GM19455 (cell line): Measurements from ENCODE around the gene KRTAP22-2.

Source experiments
- ATAC-seq: cut with Tn5 transposase; IDR thresholded peaks from one replicate; pipeline ENCODE4 v1.9.1; 2021; ENCODE audit not compliant: unreplicated experiment

KRTAP22-2 gene

DNA sequence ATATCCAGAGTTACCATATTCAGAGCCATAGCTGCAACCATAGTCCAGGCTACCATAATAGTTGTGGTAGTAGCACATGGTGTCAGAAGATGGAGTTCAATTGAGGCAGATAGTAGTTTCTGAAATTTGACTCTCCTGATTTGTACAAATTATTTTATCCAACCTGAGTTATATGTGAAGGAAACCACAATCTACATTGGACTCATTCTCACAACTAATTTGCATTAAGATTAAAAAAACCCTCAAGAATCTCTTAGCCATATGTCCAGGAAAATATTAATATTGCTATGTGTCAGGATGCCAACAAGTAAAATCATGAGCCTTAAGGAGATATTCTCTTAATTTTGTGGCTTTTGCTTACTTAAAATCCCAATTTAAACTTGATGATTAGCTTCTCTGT is at the start of gene KRTAP22-2:
Gene KRTAP22-2, minus strand, starts transcription at position 101 of the 400 bp plus-strand sequence.
- ATAC-seq: no peak

DNA sequence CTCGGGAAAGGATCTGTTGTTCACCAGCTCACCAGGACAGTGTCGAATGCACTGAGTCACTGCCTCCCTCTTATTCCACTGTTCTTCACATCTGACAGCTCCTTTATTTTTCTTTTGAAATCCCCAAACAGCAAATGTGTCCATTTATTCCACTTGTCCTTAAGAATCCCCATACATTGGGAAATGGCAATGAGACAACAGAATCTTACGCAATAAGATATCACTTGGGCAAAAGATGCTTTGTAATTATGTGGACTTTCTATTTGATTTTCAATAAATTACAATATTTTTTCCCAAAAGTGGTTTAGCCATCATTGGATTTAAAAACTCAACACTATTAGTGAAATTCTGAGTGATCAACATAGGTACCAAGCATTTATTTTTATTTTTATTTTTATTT is 48.5 kb upstream of the KRTAP22-2 start:
- no peak for ATAC-seq

DNA sequence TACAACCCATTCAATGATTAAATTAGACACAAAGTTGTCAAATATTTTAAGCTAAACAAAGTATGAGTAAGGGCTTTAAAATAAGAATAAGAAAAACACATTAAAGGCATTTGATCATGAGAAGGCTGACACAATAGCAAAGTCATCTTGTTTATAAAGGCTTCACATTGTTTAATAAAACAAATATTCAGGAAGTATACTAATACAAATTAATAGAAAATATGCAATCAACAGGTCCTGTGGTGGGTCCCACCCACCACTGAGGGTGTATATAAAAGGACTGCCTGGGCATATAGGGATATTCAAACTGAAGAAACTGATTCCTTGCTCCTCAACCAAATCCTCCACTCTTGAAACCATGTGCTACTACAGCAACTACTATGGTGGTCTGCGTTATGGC is 44.7 kb upstream of the KRTAP22-2 start, which contains the start of gene KRTAP20-2:
Gene KRTAP20-2, plus strand, starts transcription at position 301 of the 400 bp plus-strand sequence. Its CDS starts 58 bp downstream, at position 359.
- ATAC-seq: no peak

DNA sequence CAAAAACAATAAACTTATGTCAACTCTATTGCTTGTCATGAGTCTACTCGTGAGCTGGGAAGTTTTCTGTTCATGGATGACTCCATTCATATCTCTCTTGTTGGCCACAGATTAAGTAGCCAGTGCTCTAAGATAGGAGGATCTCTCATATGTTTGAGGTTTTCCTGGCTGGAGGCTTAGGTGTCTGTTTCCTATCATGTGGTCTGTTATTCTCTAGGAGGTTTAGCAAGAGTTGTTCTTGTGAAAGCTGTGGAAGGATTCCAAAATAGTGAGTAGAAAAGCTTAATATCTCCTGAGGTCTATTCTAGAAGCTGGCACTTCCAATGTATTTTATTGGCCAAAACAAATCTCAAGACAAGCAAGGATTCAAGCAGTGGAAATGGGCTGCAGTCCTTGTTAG is 39.0 kb upstream of the KRTAP22-2 start:
- ATAC-seq: no peak

DNA sequence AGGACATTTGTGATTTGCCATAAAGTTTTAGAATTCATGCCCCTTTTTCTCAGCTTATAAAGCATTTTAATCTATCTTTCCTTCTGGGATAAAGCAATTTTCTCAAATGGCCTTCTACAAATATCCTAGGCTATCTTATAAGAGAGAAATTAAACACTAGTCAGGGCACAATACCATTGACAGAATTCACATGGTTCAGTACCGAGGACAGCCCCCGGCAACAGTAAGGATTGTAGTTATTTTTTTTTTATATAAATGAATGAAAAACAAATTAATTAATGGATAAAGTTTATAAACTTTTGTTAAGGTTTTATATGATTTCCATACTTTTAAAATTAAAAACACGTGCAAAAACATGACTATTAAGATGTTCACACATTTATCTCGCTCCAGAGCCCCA is 37.9 kb upstream of the KRTAP22-2 start:
- no peak for ATAC-seq

DNA sequence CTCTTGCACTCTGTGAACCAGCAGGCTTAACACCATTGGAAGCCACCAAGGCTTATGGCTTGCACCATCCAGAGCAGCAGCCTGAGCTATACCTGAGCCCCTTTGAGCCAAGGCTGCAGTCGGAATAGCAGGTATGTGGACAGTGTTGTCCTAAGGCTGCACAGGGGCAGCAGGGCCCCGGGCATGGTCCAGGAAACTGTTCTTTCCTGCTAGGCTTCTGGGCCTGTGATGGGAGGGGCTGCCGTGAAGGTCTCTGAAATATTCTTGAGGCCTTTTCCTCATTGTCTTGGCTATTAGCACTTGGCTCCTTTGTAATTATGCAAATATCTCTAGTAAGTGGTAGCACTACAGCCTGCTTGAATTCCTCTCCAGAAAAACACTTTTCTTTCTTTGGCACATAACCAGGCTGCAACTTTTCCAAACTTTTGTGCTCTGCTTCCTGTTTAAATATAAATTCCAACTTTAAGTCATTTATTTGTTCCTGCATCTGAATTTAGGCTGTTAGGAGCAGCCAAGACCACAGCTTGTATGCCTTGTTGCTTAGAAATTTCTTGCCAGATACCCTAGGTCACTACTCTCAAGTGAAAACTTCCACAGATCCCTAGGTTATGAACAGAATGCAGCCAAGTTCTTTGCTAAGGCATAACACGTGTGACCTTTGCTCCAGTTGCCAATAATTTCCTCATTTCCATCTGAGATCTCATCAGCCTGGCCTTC is 35.4 kb upstream of the KRTAP22-2 start:
- no peak for ATAC-seq

DNA sequence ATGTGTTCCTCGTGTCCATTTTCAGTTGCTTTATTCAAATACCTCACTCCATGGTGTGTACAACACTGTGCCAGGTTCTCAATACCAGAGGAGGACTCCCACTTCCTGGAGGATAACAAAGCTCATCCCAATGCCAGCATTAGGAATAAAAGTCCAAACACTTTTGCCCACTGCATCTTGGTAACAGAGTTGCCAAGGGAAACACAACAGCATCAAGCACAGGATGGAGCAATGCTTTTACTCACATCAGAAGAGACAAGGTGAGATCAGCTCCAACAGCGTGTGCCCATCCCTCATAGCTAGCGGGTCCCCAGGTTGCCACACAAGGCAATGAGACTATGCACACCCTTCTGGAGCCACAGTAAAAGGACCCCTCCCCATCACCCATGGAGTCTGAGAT is 33.2 kb upstream of the KRTAP22-2 start:
- ATAC-seq: no peak

DNA sequence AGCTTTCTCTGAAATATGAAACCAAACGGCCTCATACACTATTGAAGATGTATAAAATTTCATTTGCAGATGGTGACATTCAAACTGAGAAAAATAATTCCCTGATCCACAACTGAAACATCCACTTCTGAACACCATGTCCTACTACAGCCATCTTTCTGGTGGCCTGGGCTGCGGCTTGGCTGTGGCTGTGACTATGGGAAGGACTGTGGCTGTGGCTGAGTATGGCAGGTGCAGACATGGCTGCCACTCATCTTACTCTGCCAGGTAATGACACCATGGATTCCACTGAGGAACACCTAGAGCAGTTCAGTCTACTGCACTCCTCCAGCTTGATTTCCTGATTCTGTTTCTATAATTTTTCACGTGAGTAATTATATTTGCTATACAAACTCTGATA is 30.3 kb upstream of the KRTAP22-2 start, which contains the start of gene KRTAP20-4:
Gene KRTAP20-4, plus strand, starts transcription at position 106 of the 400 bp plus-strand sequence.
- no peak for ATAC-seq

DNA sequence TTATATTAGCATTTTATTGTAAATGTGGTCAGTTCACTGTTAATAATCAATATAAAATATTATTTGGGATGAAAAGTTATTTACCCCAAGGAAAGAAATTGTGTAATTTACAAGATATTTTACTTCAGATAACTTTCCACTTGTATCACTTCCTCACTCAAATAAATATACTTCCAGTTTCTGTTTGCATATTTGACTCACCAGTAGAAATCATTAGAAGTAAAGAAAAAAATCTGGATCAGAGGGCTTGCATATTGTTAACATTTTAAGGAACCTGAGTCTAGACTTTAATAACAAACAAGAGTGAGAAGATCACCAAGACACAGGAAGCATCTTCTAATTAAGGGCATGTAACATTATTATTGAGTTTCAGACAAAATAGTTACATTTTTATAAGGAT is 29.9 kb upstream of the KRTAP22-2 start:
- ATAC-seq: no peak

DNA sequence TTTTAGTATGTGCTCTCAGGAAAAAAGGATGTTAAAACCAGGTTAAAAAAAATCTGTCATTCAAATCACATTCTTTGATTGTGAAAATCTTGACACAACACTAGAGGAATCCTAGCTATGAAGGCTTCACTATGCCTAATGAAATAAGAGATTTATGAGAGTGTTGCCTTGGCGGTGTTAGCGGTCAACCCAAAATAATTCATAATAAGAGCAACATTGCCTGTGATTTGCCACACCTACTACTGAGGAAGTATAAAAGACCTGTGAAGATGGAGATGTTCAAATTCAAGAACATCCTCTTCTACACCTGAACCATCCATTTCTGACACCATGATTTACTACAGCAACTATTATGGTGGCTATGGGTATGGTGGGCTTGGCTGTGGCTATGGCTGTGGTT is 25.9 kb upstream of the KRTAP22-2 start, which contains the start of gene KRTAP20-1:
Gene KRTAP20-1, plus strand, starts transcription at position 301 of the 400 bp plus-strand sequence. Its CDS starts 30 bp downstream, at position 331.
- ATAC-seq: no peak

DNA sequence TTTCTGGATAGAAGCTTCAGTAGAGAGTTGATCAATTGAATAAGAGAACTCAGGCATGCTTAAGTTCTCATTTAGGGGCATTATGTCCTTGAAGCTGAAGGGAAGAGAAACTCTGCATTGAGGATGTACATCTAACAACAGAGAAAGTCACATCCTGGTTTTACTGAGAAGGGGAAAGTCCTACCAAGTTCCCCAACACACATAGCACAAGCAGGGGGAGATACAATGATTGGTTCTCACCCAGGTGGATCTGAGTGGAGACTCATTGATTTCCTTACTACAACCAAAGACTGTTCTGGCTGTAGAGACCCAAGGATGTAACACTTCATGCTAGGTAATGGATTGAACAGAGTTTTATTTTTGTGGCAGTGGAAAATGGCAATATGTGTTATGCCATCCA is 25.0 kb upstream of the KRTAP22-2 start:
- no peak for ATAC-seq

DNA sequence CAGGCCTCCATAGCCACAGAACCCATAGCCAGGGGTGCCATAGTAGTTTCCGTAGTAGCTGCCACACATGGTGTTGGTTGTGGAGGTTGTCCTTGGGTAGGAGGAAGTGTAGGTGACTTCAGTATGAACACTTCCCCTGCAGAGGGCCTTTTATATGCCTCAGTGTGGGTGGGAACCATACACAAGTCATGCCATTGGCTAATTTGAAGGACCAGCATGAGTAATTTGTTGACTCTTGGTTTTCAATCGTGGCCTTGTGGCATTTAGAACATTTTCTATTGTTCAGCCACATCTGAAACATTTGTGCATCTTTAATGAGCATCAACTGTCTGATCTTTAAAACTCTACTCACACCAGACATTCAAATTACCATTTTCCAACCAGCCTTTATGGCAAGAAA is 23.6 kb upstream of the KRTAP22-2 start, which contains the start of gene KRTAP6-1:
Gene KRTAP6-1, minus strand, starts transcription at position 95 of the 400 bp plus-strand sequence. Its CDS starts 26 bp downstream, at position 69.
- no peak for ATAC-seq

DNA sequence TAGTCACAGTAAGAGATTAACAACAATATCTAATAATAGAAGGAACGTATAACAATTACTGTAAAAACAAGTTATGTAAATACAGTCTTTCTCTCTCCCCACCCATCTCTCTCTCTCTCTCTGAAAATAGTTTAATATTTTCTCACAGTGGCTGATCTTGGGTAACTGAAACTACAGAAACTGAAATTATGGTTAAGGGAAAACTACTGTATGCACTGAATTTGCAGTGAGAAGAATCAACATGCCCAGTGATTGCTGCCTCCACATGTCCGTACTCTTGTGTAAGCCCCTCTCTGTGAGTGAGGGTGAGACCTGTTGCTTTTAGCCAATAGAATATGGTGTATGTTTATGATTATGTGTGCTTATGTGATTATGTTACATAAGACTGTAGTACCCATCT is 21.9 kb upstream of the KRTAP22-2 start:
- no peak for ATAC-seq

DNA sequence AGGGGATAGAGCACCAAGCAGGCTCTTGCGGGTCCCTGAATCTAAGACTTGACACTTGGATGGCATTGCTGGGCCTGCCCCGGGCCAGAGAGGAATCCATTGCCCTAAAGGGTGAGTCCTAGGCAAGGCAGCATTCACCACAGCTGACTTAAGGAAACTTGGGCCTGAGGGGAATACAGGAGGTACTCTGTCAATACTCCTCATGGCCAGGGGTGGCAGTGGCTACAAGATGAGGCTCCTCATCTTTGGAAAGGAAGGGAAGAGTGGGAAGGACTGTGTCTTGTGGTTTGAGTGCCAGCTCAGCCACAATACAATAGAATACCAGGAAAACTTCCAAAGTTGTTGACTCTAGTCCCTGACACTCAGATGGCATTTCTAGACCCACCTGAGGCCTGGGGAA is 15.8 kb upstream of the KRTAP22-2 start:
- no peak for ATAC-seq

DNA sequence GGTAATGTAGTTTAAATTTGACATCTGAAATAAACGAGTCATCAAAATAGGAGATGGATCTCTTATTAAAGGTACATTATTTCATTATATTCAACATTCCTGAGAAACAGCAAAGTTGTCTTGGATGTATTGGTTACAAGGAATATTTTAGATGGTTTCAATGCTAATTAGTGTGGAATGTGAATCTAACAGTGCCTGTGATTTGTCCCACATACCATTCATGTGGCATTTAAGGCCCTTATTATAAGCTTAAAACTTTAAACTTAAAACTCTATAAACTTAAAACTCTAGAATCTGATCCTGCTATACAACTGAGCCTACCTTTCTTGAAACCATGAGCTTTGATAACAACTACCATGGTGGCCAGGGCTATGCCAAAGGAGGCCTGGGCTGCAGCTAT is 10.6 kb upstream of the KRTAP22-2 start, which contains the start of gene KRTAP22-1:
Gene KRTAP22-1, plus strand, starts transcription at position 301 of the 400 bp plus-strand sequence.
- ATAC-seq: no peak

DNA sequence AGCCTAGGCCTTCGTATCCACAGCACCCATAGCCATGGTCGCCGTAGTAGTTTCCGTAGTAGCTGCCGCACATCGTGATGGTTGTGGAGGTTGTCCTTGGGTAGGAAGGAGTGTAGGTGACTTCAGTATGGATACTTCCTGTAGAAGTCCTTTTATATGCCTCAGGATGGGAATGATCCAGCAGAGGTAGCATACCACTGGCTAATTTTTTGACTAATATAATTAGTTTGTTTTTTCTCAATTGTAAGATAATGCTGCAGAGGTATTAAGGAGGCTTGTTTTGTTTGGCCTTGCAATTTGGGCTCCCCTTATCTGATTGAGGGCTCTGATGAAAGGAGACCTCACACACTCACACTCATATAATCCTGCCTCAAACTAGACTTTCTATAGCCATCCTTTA is 8.6 kb upstream of the KRTAP22-2 start, which contains the start of gene KRTAP6-2:
Gene KRTAP6-2, minus strand, starts transcription at position 101 of the 400 bp plus-strand sequence. Its CDS starts 28 bp downstream, at position 73.
- no peak for ATAC-seq

DNA sequence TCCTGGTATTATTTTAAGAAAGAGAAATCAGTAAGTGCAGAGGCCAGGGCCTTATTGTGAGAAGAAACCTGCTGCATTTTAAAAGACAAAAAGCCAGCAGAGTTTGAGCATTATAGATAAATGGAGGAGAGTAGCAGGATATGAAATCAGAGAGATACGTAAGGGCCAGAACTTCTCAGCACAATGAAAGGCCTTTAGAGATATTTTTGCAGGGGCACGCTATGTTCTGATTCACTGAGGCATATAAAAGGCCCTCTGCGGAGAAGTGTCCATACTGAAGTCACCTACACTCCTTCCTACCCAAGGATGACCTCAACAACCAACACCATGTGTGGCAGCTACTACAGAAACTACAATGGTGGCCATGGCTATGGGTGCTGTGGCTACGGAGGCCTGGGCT is 1.9 kb upstream of the KRTAP22-2 start, which contains the start of gene KRTAP6-3:
Gene KRTAP6-3, plus strand, starts transcription at position 301 of the 400 bp plus-strand sequence. Its CDS starts 6 bp downstream, at position 307.
- no peak for ATAC-seq

DNA sequence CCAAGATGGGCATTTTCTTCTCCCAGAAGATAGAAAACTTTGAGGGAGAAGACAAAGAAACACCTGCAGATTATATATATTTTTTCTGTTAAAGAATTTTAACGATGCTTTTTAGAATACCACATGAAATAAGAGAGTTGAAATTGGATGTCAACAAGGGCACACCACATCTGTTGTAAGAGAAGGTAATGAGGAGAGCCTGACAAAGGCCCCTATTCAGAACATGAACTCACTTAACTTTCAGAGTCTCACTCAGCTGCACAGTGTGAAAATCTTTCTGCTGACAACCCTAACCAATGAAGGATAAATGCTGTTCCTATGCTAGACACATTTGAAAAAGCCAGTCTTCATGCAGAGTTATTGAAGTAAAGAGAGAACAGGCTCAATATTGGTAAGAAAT is 7.3 kb downstream of the KRTAP22-2 start:
- ATAC-seq: no peak

DNA sequence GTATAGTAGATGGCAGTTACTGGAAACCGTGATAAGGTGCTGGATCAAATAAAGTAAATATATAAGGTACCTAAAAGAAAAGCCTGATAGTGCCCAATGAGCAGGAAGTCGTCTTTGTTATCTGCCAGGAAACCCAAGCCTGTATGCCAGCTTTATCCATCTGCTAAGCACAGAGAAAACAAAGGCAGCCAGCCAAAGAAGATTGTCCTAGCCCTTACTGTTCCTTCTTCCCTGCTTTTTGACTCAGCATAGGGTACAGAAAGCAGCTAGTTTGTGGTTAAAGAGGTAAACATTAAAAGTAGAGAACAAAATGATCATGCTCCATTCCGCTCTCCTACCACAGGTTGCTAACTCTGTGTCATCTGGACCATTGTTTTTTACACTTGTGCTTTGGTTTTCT is 10.1 kb downstream of the KRTAP22-2 start:
- ATAC-seq: no peak

DNA sequence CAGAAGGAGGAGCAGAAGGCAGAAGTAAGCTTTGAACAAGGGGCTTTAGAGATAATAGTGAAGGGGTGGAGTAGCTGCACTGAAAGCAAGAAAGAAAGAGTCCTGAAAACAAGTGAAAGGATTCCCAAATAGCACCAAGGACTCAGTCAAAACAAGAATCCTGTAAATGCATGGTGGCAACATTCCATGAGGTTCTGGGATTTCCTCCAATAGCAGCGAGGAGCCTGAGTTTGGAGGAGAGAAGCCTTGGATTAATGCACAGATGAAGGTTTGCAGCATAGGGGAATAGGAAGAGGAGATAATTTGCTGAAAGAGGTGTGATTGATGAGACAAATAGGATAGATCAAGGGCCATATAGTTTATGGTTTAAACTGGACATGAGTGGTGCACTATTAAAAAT is 10.9 kb downstream of the KRTAP22-2 start:
- no peak for ATAC-seq

DNA sequence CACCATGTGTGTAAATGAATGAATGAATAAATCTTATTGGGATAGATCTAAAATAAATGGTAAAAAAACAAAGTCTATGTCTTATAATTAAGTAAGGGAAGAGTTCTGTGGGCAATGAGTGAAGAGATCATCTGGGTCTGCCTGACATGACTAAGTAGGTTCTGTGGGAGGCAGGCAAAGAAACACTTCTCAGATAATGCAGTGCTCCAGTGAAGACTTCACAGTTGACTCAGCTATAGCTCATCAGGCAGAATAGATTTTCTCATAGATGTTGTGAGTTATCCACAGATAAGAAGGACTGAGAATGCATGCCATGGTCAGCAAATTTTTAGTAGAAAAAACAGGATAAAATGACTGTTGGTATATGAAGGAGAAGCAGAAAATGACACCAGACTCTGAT is 12.4 kb downstream of the KRTAP22-2 start:
- no peak for ATAC-seq

DNA sequence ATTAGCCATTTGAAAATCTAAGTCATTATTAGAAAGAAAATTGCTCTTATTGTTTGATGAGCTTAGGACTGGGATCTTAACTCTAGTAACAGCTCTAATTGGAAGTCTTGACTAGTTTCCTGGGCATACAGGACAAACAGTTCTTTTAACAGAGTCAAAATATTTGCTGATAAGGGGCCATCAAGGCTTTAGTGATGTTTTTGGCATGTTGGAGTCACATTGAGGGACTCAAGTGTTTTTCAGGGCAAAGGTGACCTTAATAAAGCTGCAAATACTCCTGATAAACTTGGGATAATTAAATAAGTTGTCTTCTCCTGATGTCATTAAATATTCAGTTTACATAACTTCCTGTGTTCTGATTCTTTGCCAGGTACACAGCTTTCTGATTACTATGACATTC is 22.6 kb downstream of the KRTAP22-2 start:
- no peak for ATAC-seq
